ENCODE results near the gene U2AF1L4.

The U2AF1L4 gene

GRCh38 chr19:35716801-35717664, 28.2 kb downstream of the U2AF1L4 start (continued):
- TF ChIP-seq ZNF639 (tag by site-specific recombination; IDR thresholded peaks at IDR 0.05) (peak; percentile 69), KLF17 (tag by site-specific recombination; IDR thresholded peaks at IDR 0.05) (peak; percentile 96), ZNF398 (tag by site-specific recombination; IDR thresholded peaks at IDR 0.05) (peak; percentile 67), ZNF664 (tag by site-specific recombination; IDR thresholded peaks at IDR 0.05) (no peak), ZBTB44 (tag by site-specific recombination; IDR thresholded peaks at IDR 0.05) (peak; percentile 67), ATF2 (tag by site-specific recombination; IDR thresholded peaks at IDR 0.05; ENCODE audit: low read depth) (no peak), REPIN1 (tag by site-specific recombination; IDR thresholded peaks at IDR 0.05; ENCODE audit: low read depth) (peak; percentile 96; the same call in 1 of the 2 replicates), TRIM28 (IDR thresholded peaks at IDR 0.05; ENCODE audit: borderline replicate concordance, low read length) (peak; percentile 85; the same call in 1 of the 2 replicates), ZBTB48 (tag by site-specific recombination; IDR thresholded peaks at IDR 0.05) (peak; percentile 82), KLF10 (tag by site-specific recombination; IDR thresholded peaks at IDR 0.05) (peak; percentile 90), YY1 (tag by site-specific recombination; IDR thresholded peaks at IDR 0.05) (peak; percentile 86), ZNF701 (tag by site-specific recombination; IDR thresholded peaks at IDR 0.05) (no peak), ZNF266 (tag by site-specific recombination; IDR thresholded peaks at IDR 0.05; ENCODE audit: low read depth) (no peak), ZNF654 (tag by site-specific recombination; IDR thresholded peaks at IDR 0.05; ENCODE audit: low read depth) (peak; percentile 93), ZNF549 (tag by site-specific recombination; IDR thresholded peaks at IDR 0.05) (no peak), ZNF274 (IDR thresholded peaks at IDR 0.05; ENCODE audit: low read length) (no peak), ZNF274 (tag by site-specific recombination; IDR thresholded peaks at IDR 0.05; ENCODE audit: borderline replicate concordance) (no peak), HOXC10 (CRISPR knock-in tag; IDR thresholded peaks at IDR 0.05) (no peak), SP2 (tag by site-specific recombination; IDR thresholded peaks at IDR 0.05) (peak; percentile 72), PRDM4 (tag by site-specific recombination; IDR thresholded peaks at IDR 0.05) (peak; percentile 95), KLF7 (tag by site-specific recombination; IDR thresholded peaks at IDR 0.05; ENCODE audit: borderline replicate concordance) (peak; percentile 88), ZBTB49 (tag by site-specific recombination; IDR thresholded peaks at IDR 0.05; ENCODE audit: low read depth) (no peak), ZNF19 (tag by site-specific recombination; IDR thresholded peaks at IDR 0.05; ENCODE audit: low read depth) (no peak), ZFP3 (tag by site-specific recombination; IDR thresholded peaks at IDR 0.05; ENCODE audit: low read depth) (no peak), ZNF623 (tag by site-specific recombination; IDR thresholded peaks at IDR 0.05) (0 out of 2 replicates have a peak, but pooled peaks have one; percentile 25), ZNF560 (tag by site-specific recombination; IDR thresholded peaks at IDR 0.05; ENCODE audit: borderline replicate concordance) (no peak), TCF7L2 (IDR thresholded peaks at IDR 0.05; ENCODE audit: borderline replicate concordance, low read depth, low read length) (no peak)

Measured in HEK293 (cell line).